ENCODE data around the gene TESK1.

GRCh38 chr9:35609820-35610163, 4.7 kb downstream of the TESK1 start:
- TF ChIP-seq CTCF (IDR thresholded peaks at IDR 0.05; ENCODE audit: insufficient read depth, low read depth, low read length) (no peak), EZH2 (IDR thresholded peaks at IDR 0.05; ENCODE audit: insufficient read depth, low read length) (no peak)
